Measurements from ENCODE around the gene AGO3.
A peak's percentile ranks its signal among the peaks of the same experiment; 100 is the strongest.
"Not testable (repeated sequence)": the region's sequence is repeated elsewhere in the genome, so short reads cannot be mapped to it uniquely, and the experiment has no call there.

AGO3 gene

DNA sequence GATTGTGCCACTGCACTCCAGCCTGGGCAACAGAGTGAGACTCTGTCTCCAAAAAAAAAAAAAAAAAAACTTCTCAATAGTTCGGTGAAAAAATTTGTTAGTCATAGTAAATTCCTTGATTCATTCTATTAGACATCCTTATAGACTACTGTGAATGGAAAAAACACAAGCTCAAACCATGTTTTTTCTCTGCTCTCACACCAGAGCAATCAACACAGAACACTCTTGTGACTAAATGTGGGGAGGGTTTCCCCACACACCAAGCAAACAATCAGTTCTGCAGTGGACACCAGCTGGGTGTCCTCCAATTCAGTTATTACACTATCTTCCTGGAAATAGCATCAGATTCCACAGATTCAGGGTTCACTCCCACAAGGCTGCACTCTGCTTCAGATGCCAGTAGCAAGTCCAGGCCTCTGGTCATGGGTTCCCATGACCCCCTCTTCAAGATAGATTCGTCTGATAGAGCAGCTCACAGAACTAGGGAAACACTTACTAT lies 83.9 kb downstream of the AGO3 start:
- DNase-seq = no peak

DNA sequence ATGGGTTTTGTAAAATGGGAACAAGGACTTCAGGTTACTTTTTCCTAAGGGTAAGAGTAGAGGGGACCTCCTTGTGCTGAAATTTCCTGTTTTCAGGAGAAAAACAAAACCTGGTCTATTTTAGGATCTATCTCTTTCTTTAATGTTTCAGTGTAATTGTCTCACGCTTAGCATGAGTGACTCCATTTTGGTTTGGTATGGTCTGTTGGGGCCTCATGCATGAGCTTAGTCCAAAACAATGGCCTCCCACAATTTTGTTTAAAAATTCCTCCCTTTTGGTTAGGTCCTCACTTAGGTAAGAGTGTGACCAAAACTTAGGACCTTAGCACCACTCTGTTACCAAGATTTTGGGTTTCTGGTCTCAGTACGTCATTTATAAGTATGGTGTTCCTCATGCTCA lies 85.8 kb downstream of the AGO3 start:
- DNase-seq = no peak

DNA sequence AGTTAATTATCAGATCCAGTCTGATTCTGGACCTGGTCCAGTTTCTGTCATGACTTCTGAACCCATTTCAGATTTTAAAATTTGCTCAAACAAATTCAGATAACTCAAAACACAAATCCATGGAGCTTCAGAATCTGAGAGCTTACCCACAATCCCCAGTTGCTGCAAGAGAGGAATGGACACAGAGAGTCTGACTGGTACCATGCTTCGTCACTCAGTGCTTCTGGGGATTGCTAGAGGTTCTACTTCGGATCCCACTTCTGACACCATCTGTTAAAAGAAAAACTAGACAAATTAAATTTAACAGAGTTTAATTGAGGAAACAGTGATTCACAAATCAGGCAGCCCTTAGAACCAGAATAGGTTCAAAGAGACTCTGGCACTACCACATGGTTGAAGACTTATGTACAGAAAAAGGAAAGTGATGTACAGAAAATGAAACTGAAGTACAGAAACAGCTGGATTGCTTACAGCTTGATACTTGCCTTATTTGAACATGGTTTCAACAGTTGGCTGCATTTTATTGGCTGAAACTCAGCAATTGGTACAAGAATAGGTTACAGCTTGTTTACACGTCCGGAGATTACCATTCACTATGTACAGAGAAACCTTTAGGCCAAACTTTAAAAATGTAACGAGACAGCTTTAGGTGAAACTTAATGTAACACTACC lies 92.3 kb downstream of the AGO3 start:
- DNase-seq = no peak

DNA sequence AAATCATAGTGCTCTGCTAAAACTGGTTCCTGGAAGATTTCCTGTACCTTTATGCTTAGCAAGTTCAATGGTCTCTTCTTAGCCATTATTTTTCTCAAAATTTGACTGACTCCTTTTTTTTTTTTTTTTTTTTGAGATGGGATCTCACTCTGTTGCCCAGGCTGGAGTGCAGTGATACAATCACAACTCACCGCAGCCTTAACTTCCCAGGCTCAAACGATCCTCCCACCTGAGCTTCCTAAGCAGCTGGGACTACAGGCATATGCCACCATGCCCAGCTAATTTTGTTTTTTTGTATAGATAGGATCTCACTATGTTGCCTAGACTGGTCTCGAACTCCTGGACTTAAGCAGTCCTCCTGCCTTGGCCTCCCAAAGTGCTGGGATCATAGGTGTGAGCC lies 93.1 kb downstream of the AGO3 start:
- not testable (repeated sequence) for DNase-seq

DNA sequence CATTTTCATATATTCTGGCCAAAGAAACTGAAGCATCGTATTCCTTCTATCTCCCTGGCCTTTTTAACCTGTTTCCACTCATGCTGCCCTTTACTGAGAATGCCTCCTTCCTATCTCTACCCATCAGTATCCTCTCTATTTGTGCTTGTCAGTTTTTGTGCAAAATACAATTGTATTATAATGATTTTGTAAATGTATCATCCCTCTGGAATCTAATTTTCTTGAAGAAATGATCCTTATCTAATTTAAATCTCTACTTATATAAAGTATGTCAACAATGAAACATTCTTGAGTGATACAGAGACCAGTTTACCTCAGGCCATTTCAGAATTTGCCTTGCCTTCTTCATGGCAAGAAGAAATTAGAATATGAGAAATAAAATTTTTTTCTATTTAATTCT lies 93.9 kb downstream of the AGO3 start:
- no peak for DNase-seq

DNA sequence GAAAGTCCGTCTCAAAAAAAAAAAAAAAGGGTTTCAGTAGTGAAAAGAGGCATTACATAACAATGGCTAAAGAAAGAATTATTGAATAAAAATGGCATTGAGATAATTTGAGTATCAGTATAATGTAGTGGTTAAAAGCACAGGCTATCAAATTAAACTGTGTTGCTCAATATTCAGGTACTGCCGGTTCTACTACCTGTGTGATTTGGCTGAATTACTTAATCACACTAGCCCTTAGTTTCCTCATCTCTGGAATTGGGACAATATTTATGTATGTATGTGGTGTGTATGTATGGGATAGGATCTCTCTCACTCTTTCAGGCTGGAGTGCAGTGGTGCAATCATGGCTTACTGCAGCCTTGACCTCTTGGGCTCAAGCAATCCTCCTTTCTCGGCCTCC lies 96.9 kb downstream of the AGO3 start:
- no peak for DNase-seq

DNA sequence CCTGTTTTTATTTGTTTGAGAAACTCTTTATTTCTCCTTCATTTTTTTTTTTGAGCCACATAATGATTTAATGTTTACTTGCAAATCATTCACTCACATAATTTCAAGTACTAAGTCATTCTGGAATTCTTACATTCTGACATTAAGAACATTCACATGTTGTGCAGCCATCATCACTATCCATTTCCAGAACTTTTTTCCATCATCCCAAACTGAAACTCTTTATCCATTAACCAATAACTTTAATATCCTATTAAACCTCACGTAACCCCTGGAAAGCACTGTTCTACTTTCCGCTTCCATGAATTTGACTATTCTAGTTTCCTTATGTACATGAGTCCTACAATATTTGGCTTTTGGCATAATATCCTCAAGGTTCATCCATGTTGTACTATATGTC lies 100.5 kb downstream of the AGO3 start:
- DNase-seq = no peak

DNA sequence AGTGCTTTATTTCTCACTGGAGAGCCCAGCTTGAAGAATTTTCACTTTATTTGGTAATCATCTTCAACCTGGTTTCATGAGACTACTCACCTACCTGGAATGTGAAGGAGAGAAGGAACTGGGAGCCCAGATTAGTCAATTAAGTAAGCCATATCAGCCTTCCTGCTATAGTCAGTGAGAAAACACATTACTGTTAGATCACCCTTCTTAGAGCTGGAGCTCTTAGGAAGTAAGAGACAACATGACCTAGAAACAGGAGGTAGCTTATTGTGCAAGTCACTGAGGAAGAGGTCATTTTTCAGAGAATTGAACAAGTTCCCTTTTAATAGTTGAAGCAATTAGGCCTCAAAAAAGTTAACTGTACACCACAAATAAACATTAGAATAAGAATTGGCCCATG lies 103.8 kb downstream of the AGO3 start:
- no peak for DNase-seq

DNA sequence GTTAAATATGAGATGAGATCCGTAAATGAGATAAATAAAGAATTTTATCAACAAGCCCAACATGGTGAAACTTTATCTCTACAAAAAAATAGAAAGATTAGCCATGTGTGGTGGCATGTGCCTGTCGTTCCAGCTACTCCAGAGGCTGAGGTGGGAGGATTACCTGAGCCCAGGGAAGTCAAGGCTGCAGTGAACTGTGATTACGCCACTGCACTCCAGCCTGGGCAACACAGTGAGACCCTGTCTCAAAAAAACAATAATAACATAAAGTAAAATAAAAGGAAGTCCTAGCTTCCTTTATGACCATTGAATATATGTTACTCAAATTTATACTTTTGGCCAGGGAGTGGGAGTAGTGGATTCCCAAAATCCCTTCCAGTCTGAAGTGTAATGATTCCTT lies 104.2 kb downstream of the AGO3 start:
- no peak for DNase-seq

DNA sequence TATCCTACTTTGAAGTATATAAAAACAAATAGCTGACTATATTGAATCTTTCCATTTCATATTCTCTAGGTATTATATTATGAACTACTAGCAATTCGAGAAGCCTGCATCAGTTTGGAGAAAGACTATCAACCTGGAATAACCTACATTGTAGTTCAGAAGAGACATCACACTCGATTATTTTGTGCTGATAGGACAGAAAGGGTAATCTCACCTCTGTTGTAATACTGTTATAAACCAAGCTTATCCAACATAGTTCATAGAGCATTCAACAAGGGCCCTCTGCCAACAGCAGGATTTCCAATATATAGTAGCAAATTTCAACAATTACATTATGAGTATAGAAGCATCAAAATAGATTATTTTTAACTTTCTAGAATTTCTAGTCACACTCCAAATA lies 109.3 kb downstream of the AGO3 start:
- DNase-seq = no peak

DNA sequence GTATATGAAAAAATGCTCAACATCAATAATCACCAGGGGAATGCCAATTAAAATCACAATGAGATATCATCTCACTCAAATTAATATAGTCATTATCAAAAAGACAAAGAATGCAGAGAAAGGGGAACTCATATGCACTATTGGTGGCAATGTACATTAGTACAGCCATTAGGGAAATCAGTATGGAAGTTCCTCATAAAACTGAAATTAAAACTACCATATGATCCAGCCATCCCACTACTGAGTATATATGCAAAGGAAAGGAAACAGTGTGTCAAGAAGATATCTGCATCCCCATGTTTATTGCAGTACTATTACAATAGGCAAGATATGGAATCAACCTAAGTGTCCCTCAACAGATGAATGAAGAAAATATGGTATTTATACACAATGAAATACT lies 120.9 kb downstream of the AGO3 start:
- no peak for DNase-seq

DNA sequence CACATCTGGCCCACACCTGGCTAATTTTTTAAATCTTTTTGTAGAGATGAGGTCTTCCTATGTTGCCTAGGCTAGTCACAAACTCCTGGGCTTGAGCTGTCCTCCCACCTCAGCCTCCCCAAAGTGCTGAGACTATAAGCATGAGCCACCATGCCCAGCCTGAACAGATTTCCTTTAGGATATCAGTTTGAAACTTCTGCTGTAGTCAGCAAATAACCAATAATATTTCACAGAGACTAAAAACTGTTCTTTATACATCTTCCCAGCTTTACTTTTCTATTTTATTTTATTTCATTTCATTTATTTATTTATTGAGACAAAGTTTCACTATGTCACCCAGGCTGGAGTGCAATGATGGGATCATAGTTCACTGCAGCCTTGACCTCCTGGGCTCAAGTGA lies 123.1 kb downstream of the AGO3 start:
- DNase-seq = no peak

DNA sequence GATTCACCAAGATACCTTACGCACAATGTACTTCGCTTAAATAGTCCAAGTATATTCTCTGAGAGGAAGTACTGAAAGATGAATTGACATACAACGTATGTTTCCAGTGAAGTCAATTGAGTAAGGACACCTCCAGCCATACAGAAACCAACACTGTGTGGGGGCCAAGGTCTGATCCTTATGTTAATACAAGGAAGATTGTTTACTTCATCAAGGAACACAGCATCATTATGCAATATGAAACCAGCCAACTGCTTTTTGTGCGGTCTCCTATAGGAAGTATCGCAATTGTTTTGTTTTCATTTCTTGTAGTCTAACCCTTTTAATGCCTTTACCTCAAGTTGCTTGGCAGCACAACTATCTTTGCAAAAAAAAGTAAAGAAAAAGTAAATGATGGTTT lies 124.8 kb downstream of the AGO3 start:
- DNase-seq = no peak

DNA sequence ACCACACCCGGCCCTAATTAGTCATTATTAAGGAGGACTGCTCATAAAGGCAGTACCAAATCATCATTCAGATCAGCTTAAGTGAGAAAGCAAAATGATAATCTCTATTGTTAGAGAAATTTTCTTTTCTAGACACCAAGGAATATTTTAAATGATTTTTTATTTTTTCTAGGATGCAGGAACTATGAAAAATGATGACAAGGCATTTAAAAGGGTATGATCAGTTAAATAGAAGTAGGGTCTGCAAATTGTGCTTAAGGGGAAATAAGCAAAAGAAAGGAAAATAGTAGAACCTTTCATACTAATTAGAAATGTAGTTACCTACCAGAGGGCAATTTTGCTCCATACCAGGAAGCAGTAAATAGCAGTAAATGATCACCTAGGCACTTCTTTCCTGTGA lies 131.4 kb downstream of the AGO3 start:
- DNase-seq = no peak

DNA sequence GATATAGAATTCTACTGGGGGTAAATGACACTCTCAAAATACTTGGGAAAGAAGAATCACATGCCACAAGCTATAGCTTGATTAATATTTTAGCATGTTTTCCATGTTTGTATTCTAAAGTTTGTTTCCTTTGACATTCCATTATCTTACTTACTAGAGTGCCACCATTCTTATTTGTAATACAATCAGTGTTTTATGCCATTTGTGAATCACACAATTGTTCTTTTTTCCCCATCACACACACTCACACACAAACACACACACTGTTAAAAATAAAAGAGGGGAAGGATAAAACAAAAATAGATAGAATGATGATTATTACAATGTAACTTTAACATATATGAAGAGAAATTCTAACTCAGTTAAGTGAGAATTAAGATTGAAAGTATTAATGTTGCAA lies 137.0 kb downstream of the AGO3 start:
- DNase-seq = no peak

DNA sequence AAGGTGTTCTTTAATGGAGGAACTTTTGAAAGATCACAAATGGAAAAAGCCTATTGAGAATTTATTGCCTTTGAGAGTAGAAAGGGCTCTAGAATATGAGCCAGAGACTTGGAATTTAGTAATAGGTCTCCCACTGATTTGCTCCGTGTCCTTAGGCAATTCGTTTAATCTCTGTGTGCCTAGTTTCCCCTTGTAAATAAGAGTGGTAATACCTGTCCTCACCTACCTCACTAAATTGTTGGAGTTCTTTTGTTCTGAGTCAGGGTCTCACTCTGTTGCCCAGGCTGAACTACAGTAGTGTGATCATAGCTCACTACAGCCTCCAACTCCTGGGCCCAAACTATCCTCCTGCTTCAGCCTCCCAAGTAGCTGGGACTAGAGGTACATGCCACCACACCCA lies 138.0 kb downstream of the AGO3 start:
- DNase-seq = no peak

DNA sequence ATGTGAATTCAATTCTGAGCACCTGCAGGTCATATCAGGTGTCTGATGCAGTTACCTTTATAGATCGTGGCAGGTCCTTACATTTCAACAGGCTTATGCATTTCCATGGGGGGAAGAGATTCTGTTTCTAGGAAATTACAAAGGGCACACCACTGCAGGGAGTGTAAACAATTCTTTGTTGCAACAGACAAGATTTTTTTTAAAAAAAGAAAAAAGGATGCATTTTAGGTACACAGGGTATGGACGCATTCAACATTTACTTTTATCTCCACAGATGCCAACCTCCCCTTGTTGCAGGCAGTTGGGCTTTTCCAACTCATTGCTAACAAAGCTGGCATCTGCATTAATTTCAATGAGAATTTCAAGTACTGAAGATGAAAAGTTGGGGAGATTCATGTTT lies 139.4 kb downstream of the AGO3 start:
- DNase-seq = no peak

DNA sequence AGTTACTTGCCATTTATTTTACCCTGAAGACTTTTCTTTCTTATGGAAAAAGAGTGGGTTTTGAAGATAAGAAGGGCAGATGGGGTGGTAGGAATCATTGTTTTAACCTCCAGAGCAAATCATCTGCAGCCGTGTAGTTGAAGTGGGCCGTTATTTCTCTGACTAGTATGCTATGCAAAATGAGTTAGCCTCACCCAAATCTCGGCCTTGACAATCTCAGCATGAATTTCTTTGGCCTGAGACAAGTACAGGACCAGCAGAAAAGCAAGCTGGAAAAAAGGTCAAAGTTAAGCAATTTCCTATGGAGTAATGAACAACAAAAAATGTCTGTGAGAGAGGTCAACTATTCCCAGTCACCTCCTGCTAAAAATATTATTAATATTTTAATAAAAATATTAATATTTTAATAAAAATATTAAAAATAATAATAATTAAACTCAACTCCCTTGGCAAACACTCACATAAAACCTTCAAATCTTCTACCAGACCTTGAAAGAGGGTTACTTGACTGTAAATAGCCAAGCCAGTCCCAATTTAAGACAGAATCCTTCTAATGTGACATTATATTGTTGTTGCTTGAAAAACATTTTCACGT lies 146.2 kb downstream of the AGO3 start:
- DNase-seq = no peak

DNA sequence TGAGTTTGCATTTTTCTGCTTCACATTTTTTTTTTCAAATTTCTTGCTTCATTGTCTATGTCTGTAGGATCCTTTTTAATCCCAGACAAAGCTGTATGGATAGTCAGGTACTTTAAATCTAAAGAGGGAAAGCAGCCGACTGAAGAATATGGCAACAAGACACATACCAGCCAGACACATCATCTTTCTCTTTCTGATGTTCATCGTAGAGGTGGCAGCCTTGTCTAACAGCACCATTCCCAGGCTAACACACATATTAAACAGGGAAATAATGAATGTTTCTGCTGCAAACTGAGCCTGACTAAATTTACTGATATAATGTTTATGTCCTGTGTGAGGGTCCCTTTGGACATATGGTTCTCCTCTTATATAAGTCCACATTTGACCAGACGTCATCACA lies 149.3 kb downstream of the AGO3 start:
- no peak for DNase-seq

DNA sequence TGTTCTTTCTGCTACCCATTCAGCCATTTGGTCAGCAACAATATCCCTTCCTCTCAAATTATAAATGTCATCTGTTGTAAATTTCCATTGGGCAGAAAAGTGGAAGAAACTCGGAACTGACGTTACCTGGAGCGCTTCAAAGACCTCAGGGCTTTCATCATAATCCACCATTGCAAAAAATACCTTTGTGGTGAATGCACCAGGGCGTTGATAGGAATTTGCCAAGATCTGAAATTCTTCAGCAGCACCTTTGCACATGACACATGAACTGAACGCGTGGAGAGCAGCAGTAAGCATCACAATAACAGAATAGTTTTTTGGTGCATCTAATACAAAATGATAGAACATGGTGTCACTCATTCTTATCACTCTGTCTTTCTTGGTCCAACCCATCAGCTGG lies 149.9 kb downstream of the AGO3 start:
- no peak for DNase-seq

DNA sequence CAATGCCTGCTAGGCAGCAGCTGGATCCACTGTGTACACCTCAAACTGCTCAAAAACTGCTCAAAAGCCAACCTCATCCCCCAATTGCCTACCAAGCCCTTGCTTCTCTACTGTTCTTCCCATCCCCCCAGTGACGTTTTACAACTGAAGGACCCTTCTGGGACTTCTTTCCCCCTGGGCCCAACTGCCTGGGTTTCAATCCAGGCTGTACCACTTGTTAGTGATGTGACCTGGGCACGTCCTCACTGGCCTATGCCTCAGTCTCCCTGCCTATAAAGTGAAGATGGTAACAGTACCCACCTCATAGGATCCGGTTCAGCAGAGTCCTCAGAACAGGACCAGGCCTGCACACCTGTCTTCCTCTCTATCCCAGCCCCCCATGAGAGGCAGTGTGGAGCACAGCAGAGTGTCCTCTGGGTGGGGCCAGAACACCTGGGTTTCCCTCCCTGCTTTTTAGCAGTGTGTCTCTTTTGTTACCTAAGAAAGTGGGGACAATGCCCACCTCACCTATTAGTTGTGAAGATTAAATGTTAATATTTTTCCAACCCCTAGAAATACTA lies 151.1 kb downstream of the AGO3 start:
- no peak for DNase-seq

DNA sequence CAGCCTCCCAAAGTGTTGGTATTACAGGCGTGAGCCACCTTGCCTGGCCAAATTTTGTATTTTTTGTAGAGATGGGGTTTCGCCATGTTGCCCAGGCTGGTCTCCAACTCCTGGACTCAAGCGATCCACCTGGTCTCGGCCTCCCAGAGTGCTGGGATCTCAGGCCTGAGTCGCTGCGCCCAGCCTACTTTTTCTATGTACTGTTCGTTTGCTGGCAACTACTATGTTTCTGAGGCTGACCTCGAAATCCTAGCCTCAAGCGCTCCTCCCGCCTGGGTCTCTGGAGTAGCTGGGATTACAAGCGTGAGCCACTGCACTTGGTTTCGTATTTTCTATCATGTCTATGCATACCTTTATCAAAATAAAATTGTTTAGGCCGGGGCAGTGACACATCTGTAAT lies 152.3 kb downstream of the AGO3 start:
- DNase-seq = no peak

DNA sequence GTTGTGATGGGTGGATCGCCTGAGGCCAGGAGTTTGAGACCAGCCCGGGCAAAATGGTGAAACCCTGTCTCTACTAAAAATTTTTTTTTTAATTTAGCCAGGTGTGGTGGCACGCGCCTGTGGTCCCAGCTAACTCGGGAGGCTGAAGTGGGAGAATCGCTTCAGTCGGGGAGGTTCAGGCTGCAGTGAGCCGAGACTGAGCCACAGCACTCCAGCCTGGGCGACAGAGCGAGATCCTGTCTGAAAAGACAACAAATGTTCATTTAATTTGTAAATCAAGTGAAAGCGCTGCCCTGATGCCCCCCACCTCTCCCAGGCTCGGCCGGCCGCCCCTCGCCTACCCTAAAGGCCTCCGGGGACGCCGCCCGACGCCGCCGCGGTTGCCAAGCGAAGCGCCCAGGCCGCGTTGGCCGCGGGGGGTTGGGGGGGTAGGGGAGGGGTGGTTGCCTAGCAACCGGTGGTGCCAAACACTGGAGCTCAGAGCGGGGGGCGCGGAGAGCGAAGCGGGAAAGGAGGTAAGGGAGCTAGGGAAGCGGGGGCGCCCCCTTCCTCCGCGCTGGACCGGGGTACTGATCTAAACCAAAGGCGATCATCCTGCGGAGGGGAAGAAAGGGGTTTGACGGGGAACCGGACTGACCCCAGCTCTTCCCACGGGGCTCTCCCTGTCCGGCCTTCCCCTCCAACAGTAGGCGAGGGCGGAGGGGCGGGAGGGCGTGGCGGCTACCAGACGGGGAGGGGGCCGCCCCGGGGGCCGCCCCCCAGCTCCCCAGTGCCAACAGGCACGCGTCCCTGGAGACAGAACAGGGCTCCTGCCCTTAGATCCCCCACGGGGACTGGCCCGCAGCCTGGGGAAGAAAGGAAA lies 153.0 kb downstream of the AGO3 start, which contains the start of gene TEKT2:
TEKT2 (plus strand) TSS at position 460 of the 862 bp plus-strand sequence. CDS start 828 bp downstream, outside the sequence.
- DNase-seq = peak; percentile 95
